HCT116 (cell line): ENCODE data around the gene TCAP. TPM values are rescaled to one million over a fixed set of nuclear protein-coding genes. Genes with fewer than 3 reads are reported as not detected.

Experiments
- ATAC-seq: fragments of 200-7000 bp; cut with Tn5 transposase; 2 replicates; pipeline ENCODE4 v1.9.1; 2020; ENCODE audit warnings: mild to moderate bottlenecking, moderate library complexity
- BruUV-seq: library from RNA; stranded (reverse); fragments of 400-500 nt; replicated peaks from 2 replicates; lab custom pipeline; 2021; lab: Mats Ljungman, UMichigan
- CTCF ChIA-PET: fragments of 300-600 bp; sonication (Branson Sonifier 250); formaldehyde crosslinking; loops from one replicate; lab custom pipeline; 2021; ENCODE audit warnings: antibody characterized with exemption; lab: Charles Lee
- POLR2A ChIA-PET: fragments of 300-600, 350-600 bp; sonication (Branson Sonifier 250); formaldehyde crosslinking; loops from one replicate; lab custom pipeline; 2021; ENCODE audit warnings: antibody characterized with exemption; lab: Charles Lee
- RAD21 ChIA-PET, 2 experiments: fragments of 300-600 bp; sonication (Branson Sonifier 250); formaldehyde crosslinking; loops; one replicate each; lab custom pipeline; 2023; ENCODE audit warnings: low total read pairs in 2 of 2; ENCODE audit not compliant: uncharacterized antibody in 2 of 2, unreplicated experiment in 2 of 2, low non-redundant PET in 1 of 2; lab: Charles Lee
- DNase-seq: peaks from one replicate; pipeline ENCODE4 v3.0.0-alpha.2; 2010; ENCODE audit warnings: low read depth, low spot score
- H2AFZ ChIP-seq: fragments of 200-600 bp; shearing (Covaris generic), sonication (generic); 2 replicates; pipeline ENCODE4 v1.6.1; 2017; ENCODE audit warnings: low read depth, mixed run types, mixed read lengths, antibody characterized with exemption, low read length; ENCODE audit not compliant: poor library complexity, severe bottlenecking
- H3K27ac ChIP-seq: 2 replicates; pipeline ENCODE4 v1.5.1; 2012; ENCODE audit warnings: low read depth, low read length
- H3K27me3 ChIP-seq: fragments of 200-600 bp; sonication (generic); 2 replicates; pipeline ENCODE4 v1.6.1; 2016; ENCODE audit warnings: mixed run types, low read length, mixed read lengths; ENCODE audit not compliant: insufficient read depth
- H3K36me3 ChIP-seq, 2 experiments: fragments of 200-500 bp in 1 of 2; fragments of 200-600 bp in 1 of 2; sonication (Bioruptor generic) in 1 of 2; sonication (generic) in 1 of 2; 2 replicates each; pipeline versions ENCODE4 v1.5.1 to v1.6.1; 2014 to 2016; ENCODE audit warnings: low read length in 2 of 2, inconsistent platforms in 1 of 2, mixed read lengths in 1 of 2, mixed run types in 1 of 2; ENCODE audit not compliant: insufficient read depth in 2 of 2, control insufficient read depth in 1 of 2
- H3K4me1 ChIP-seq, 2 experiments: fragments of 200-600 bp in 1 of 2; sonication (generic) in 1 of 2; 2 replicates each; pipeline versions ENCODE4 v1.5.1 to v1.6.1; 2012 to 2017; ENCODE audit warnings: low read length in 2 of 2, inconsistent platforms in 1 of 2, mild to moderate bottlenecking in 1 of 2, mixed read lengths in 1 of 2, mixed run types in 1 of 2, moderate library complexity in 1 of 2; ENCODE audit not compliant: insufficient read depth in 2 of 2, control insufficient read depth in 1 of 2
- H3K4me2 ChIP-seq: fragments of 200-600 bp; sonication (generic); 2 replicates; pipeline ENCODE4 v1.6.1; 2017; ENCODE audit warnings: mixed run types, low read length, mixed read lengths
- H3K4me3 ChIP-seq, 2 experiments: fragments of 200-600 bp in 1 of 2; sonication (generic) in 1 of 2; replicated peaks in 1 of 2; 2 replicates each; pipeline ENCODE4 v1.5.1; 2011 to 2016; ENCODE audit warnings: low read length in 2 of 2, control low read depth in 1 of 2, low read depth in 1 of 2, mild to moderate bottlenecking in 1 of 2, mixed read lengths in 1 of 2, mixed run types in 1 of 2
- H3K79me2 ChIP-seq: fragments of 200-600 bp; sonication (generic); 2 replicates; pipeline ENCODE4 v1.6.1; 2017; ENCODE audit warnings: mild to moderate bottlenecking, mixed run types, low read length, moderate library complexity, mixed read lengths; ENCODE audit not compliant: insufficient read depth
- H3K9ac ChIP-seq: fragments of 200-600 bp; sonication (generic); 2 replicates; pipeline ENCODE4 v1.6.1; 2016; ENCODE audit warnings: low read length, mixed read lengths
- H3K9me2 ChIP-seq: fragments of 200-600 bp; sonication (generic), shearing (Covaris generic); 2 replicates; pipeline ENCODE4 v1.6.1; 2017; ENCODE audit warnings: mixed run types, mild to moderate bottlenecking, moderate library complexity; ENCODE audit not compliant: insufficient read depth
- H3K9me3 ChIP-seq, 2 experiments: fragments of 200-500 bp in 1 of 2; fragments of 200-600 bp in 1 of 2; sonication (Bioruptor generic) in 1 of 2; sonication (generic) in 1 of 2; 2 replicates each; pipeline ENCODE4 v1.6.1; 2014 to 2017; ENCODE audit warnings: low read length in 2 of 2, mixed read lengths in 2 of 2, inconsistent platforms in 1 of 2, low read depth in 1 of 2, mild to moderate bottlenecking in 1 of 2, mixed run types in 1 of 2, moderate library complexity in 1 of 2; ENCODE audit not compliant: control insufficient read depth in 1 of 2, insufficient read depth in 1 of 2
- H4K20me1 ChIP-seq: fragments of 200-600 bp; sonication (generic), shearing (Covaris generic); 2 replicates; pipeline ENCODE4 v1.6.1; 2017; ENCODE audit warnings: mixed run types, mild to moderate bottlenecking, moderate library complexity; ENCODE audit not compliant: insufficient read depth
- CEBPB ChIP-seq: IDR thresholded peaks from 2 replicates; pipeline ENCODE4 v1.6.1; 2012; ENCODE audit warnings: low read depth
- EGR1 ChIP-seq: IDR thresholded peaks from 2 replicates; pipeline ENCODE4 v1.6.1; 2012; ENCODE audit warnings: low read depth
- EZH2 ChIP-seq: fragments of 200-600 bp; sonication (generic); IDR thresholded peaks from 2 replicates; pipeline ENCODE4 v1.6.1; 2017; ENCODE audit warnings: antibody characterized with exemption, mixed run types
- EZH2phosphoT487 ChIP-seq: fragments of 200-600 bp; IDR thresholded peaks from 2 replicates; pipeline ENCODE4 v1.6.1; 2018; ENCODE audit warnings: antibody characterized with exemption, borderline replicate concordance
- FOSL1 ChIP-seq: IDR thresholded peaks from 2 replicates; pipeline ENCODE4 v1.6.1; 2012; ENCODE audit warnings: low read depth
- JUND ChIP-seq: IDR thresholded peaks from 2 replicates; pipeline ENCODE4 v1.6.1; 2012
- RAD21 ChIP-seq: IDR thresholded peaks from 2 replicates; pipeline ENCODE4 v1.6.1; 2012; ENCODE audit warnings: low read depth, mild to moderate bottlenecking
- SIN3A ChIP-seq: IDR thresholded peaks from 2 replicates; pipeline ENCODE4 v1.6.1; 2012; ENCODE audit warnings: low read depth
- SRF ChIP-seq: IDR thresholded peaks from 2 replicates; pipeline ENCODE4 v1.6.1; 2012; ENCODE audit warnings: low read depth
- YY1 ChIP-seq: IDR thresholded peaks from 2 replicates; pipeline ENCODE4 v1.6.1; 2011; ENCODE audit warnings: low read length, low read depth, moderate library complexity, mild to moderate bottlenecking; ENCODE audit not compliant: insufficient replicate concordance; ENCODE audit errors: extremely low read depth
- intact Hi-C: fragments of 100-400 bp; cut with micrococcal nuclease; formaldehyde crosslinking; loops from 2 replicates; pipeline ENCODE4 v1.10.0; 2022
- total RNA-seq: library from RNA; stranded (reverse); gene quantifications from one replicate; pipeline ENCODE4 v1.2.1, GENCODE V29; 2021; ENCODE audit not compliant: unreplicated experiment
- TF ChIP-seq, protein P1 (sequence below), 3 experiments: fragments of 200-600 bp in 1 of 3; sonication (generic) in 1 of 3; IDR thresholded peaks in 2 of 3; conservative IDR thresholded peaks in 1 of 3; 2 replicates each; pipeline ENCODE4 v1.5.1; 2012 to 2017; ENCODE audit warnings: low read depth in 2 of 3, low read length in 2 of 3, antibody characterized with exemption in 1 of 3, borderline replicate concordance in 1 of 3, control low read depth in 1 of 3, mild to moderate bottlenecking in 1 of 3, mixed read lengths in 1 of 3, mixed run types in 1 of 3, moderate library complexity in 1 of 3; ENCODE audit not compliant: insufficient read depth in 1 of 3
- TF ChIP-seq, protein P2 (sequence below): IDR thresholded peaks from 2 replicates; pipeline ENCODE4 v1.6.1; 2011; ENCODE audit warnings: mild to moderate bottlenecking, low read length, moderate library complexity; ENCODE audit not compliant: insufficient replicate concordance; ENCODE audit errors: extremely low read depth
- TF ChIP-seq, protein P3 (sequence below): IDR thresholded peaks from 2 replicates; pipeline ENCODE4 v1.6.1; 2012

TCAP gene
- total RNA-seq, 1 experiment from 2014 or later = 1.5 TPM

DNA sequence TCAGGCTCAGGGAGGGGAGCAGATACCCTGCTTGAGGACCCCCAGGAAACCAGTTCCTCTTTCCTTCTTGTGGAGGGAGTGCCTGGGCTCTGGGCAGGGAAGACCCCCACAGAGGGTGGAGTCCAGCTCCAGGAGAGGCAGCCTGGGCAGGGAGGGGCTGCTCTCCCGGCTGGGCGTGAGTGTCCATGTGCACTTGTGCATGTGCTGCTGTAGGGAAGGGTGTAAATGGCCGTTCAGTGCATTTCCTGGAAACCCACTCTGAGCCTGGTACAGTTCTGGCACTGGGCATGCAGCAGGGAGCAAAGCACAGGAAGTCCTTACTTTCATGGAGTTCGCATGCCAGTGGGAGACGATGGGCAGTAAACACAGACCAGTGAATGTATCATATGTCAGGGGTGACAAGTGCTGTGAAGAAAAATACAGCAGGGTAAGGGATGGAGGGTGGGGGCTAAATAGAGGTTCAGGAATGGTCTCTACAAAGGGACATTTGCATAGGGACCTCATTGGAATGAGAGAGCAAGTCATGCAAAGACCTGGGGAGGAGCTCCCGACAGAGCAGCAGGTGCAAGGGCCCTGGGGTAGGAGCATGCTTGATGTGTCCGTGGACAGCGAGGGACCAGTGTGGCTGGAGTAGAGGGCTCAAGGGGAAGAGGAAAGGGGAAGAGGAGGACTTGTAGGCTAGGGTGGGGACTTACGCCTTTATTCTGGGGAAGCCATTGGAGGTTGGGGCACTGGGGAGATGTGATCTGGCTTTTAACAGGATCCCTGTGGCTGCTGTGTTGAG, 22.7 kb upstream of the TCAP start:
- BruUV-seq = no TSS peak
- no peak for TF ChIP-seq CEBPB
- no peak for TF ChIP-seq SRF
- no peak for TF ChIP-seq FOSL1
- TF ChIP-seq, protein P1, sequence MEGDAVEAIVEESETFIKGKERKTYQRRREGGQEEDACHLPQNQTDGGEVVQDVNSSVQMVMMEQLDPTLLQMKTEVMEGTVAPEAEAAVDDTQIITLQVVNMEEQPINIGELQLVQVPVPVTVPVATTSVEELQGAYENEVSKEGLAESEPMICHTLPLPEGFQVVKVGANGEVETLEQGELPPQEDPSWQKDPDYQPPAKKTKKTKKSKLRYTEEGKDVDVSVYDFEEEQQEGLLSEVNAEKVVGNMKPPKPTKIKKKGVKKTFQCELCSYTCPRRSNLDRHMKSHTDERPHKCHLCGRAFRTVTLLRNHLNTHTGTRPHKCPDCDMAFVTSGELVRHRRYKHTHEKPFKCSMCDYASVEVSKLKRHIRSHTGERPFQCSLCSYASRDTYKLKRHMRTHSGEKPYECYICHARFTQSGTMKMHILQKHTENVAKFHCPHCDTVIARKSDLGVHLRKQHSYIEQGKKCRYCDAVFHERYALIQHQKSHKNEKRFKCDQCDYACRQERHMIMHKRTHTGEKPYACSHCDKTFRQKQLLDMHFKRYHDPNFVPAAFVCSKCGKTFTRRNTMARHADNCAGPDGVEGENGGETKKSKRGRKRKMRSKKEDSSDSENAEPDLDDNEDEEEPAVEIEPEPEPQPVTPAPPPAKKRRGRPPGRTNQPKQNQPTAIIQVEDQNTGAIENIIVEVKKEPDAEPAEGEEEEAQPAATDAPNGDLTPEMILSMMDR (IDR thresholded peaks at IDR 0.05 in 2 of 3, conservative IDR thresholded peaks at IDR 0.05 in 1 of 3; ENCODE audit: borderline replicate concordance in 1 of 3, insufficient read depth in 1 of 3, low read depth in 2 of 3, low read length in 2 of 3) = no peak
- TF ChIP-seq, protein P2, sequence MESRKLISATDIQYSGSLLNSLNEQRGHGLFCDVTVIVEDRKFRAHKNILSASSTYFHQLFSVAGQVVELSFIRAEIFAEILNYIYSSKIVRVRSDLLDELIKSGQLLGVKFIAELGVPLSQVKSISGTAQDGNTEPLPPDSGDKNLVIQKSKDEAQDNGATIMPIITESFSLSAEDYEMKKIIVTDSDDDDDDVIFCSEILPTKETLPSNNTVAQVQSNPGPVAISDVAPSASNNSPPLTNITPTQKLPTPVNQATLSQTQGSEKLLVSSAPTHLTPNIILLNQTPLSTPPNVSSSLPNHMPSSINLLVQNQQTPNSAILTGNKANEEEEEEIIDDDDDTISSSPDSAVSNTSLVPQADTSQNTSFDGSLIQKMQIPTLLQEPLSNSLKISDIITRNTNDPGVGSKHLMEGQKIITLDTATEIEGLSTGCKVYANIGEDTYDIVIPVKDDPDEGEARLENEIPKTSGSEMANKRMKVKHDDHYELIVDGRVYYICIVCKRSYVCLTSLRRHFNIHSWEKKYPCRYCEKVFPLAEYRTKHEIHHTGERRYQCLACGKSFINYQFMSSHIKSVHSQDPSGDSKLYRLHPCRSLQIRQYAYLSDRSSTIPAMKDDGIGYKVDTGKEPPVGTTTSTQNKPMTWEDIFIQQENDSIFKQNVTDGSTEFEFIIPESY = no peak
- TF ChIP-seq JUND = no peak
- TF ChIP-seq, protein P3, sequence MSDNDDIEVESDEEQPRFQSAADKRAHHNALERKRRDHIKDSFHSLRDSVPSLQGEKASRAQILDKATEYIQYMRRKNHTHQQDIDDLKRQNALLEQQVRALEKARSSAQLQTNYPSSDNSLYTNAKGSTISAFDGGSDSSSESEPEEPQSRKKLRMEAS = no peak
- no peak for TF ChIP-seq RAD21
- no peak for TF ChIP-seq EZH2
- no peak for TF ChIP-seq EGR1
- TF ChIP-seq YY1 = no peak
- TF ChIP-seq EZH2phosphoT487 = no peak
- TF ChIP-seq SIN3A = no peak
- TF ChIP-seq, all 23 proteins: peak for 0
- Histone ChIP-seq H3K4me1 (peaks cover 25 to 48% of the 10 kb centered on the region in 2 experiments), H3K79me2 (peaks cover 80% of the 10 kb centered on the region), H3K9me3 (no peaks in the 10 kb centered on the region), H4K20me1 (no peaks in the 10 kb centered on the region), H2AFZ (no peak overlapping the region), H3K27ac (no peak overlapping the region; the same call in 1 of the 2 replicates), H3K36me3 (no peaks in the 10 kb centered on the region), H3K4me3 (no peak overlapping the region), H3K27me3 (no peaks in the 10 kb centered on the region), H3K9me2 (no peaks in the 10 kb centered on the region), H3K9ac (no peak overlapping the region), H3K4me2 (peak overlapping the region; percentile 46)
- ChIA-PET CTCF (interaction anchor here (1.0 to 4.0 kb wide), 3 partner anchors 8 to 20 kb away, joined by 3 to 16 read pairs (median 7); no protein-coding TSS in a partner anchor), RAD21 (no interaction called here), POLR2A (interaction anchor here (1.1 kb wide), 1 partner anchor 9 kb away, joined by 3 read pairs; no protein-coding TSS in a partner anchor)
- DNase-seq = no peak
- intact Hi-C loops = no loop called here
- no peak for ATAC-seq
